HEK293 (cell line): ENCODE data around the gene DNAH8.

Source experiments
- CTCF ChIA-PET: fragments of 350-600 bp; formaldehyde crosslinking; extraction: SDS; loops from one replicate; lab custom pipeline; 2021; ENCODE audit warnings: antibody characterized with exemption; lab: Yijun Ruan, JAX
- POLR2A ChIA-PET: fragments of 300-600 bp; formaldehyde crosslinking; extraction: SDS; loops from one replicate; lab custom pipeline; 2020; ENCODE audit warnings: antibody characterized with exemption, inconsistent platforms; lab: Yijun Ruan, JAX
- H3K27ac ChIP-seq: fragments of 200-500 bp; sonication (Bioruptor generic); 2 replicates; pipeline ENCODE4 v1.5.1; 2014; ENCODE audit warnings: low read depth, low read length, control low read depth, inconsistent platforms; ENCODE audit errors: extremely low read depth
- H3K36me3 ChIP-seq, 2 experiments: fragments of 200-500 bp in 1 of 2; sonication (Bioruptor generic) in 1 of 2; 1 replicate in 1 of 2; 2 replicates in 1 of 2; pipeline ENCODE4 v1.5.1; 2014 to 2017; ENCODE audit warnings: inconsistent platforms in 2 of 2, low read length in 2 of 2; ENCODE audit not compliant: control insufficient read depth in 2 of 2, insufficient read depth in 1 of 2
- H3K4me1 ChIP-seq: fragments of 200-500 bp; sonication (Bioruptor generic); 2 replicates; pipeline ENCODE4 v1.5.1; 2014; ENCODE audit warnings: mild to moderate bottlenecking, low read length, inconsistent platforms; ENCODE audit not compliant: control insufficient read depth, insufficient read depth
- H3K4me3 ChIP-seq: 2 replicates; pipeline ENCODE4 v1.5.1; 2011; ENCODE audit warnings: low read depth, mild to moderate bottlenecking, control low read depth, low read length, moderate library complexity
- H3K9me3 ChIP-seq: fragments of 200-500 bp; sonication (Bioruptor generic); 2 replicates; pipeline ENCODE4 v1.5.1; 2014; ENCODE audit warnings: low read depth, low read length, inconsistent platforms; ENCODE audit not compliant: control insufficient read depth, insufficient read depth
- BCL11B ChIP-seq: fragments of 450-650 bp; formaldehyde crosslinking; IDR thresholded peaks from 2 replicates; pipeline ENCODE4 v1.5.1; 2016; ENCODE audit warnings: low read depth, missing biosample characterization, missing genetic modification characterization
- EGR2 ChIP-seq: fragments of 450-650 bp; formaldehyde crosslinking; IDR thresholded peaks from 2 replicates; pipeline ENCODE4 v1.5.1; 2016; ENCODE audit warnings: low read depth, missing biosample characterization, missing genetic modification characterization
- HOXA7 ChIP-seq: sonication (generic); formaldehyde crosslinking; IDR thresholded peaks from 2 replicates; pipeline ENCODE4 v1.8.1; 2022; ENCODE audit warnings: missing genetic modification reagents, borderline replicate concordance
- OVOL3 ChIP-seq: fragments of 450-650 bp; formaldehyde crosslinking; IDR thresholded peaks from 2 replicates; pipeline ENCODE4 v1.5.1; 2016; ENCODE audit warnings: missing biosample characterization, missing genetic modification characterization
- SCRT2 ChIP-seq: fragments of 450-650 bp; formaldehyde crosslinking; IDR thresholded peaks from 2 replicates; pipeline ENCODE4 v1.5.1; 2016; ENCODE audit warnings: missing biosample characterization, missing genetic modification characterization
- ZIC2 ChIP-seq: fragments of 450-650 bp; formaldehyde crosslinking; IDR thresholded peaks from 2 replicates; pipeline ENCODE4 v1.5.1; 2016; ENCODE audit warnings: missing biosample characterization, missing genetic modification characterization
- ZNF114 ChIP-seq: fragments of 450-650 bp; formaldehyde crosslinking; IDR thresholded peaks from 2 replicates; pipeline ENCODE4 v1.5.0; 2017; ENCODE audit warnings: missing biosample characterization, missing genetic modification characterization
- ZNF155 ChIP-seq: fragments of 450-650 bp; formaldehyde crosslinking; IDR thresholded peaks from 2 replicates; pipeline ENCODE4 v1.5.1; 2016; ENCODE audit warnings: missing biosample characterization, missing genetic modification characterization
- ZNF211 ChIP-seq: fragments of 450-650 bp; formaldehyde crosslinking; IDR thresholded peaks from 2 replicates; pipeline ENCODE4 v1.5.1; 2016; ENCODE audit warnings: low read depth, missing biosample characterization, missing genetic modification characterization
- ZNF223 ChIP-seq: fragments of 450-650 bp; formaldehyde crosslinking; IDR thresholded peaks from 2 replicates; pipeline ENCODE4 v1.5.1; 2016; ENCODE audit warnings: missing biosample characterization, missing genetic modification characterization
- ZNF311 ChIP-seq: fragments of 450-650 bp; formaldehyde crosslinking; IDR thresholded peaks from 2 replicates; pipeline ENCODE4 v1.5.1; 2017; ENCODE audit warnings: missing biosample characterization, missing genetic modification characterization, borderline replicate concordance
- ZNF341 ChIP-seq: fragments of 450-650 bp; formaldehyde crosslinking; IDR thresholded peaks from 2 replicates; pipeline ENCODE4; 2016; ENCODE audit warnings: low read depth, missing biosample characterization, missing genetic modification characterization
- ZNF423 ChIP-seq: fragments of 450-650 bp; formaldehyde crosslinking; IDR thresholded peaks from 2 replicates; pipeline ENCODE4 v1.5.1; 2016; ENCODE audit warnings: missing biosample characterization, missing genetic modification characterization
- ZNF426 ChIP-seq: fragments of 450-650 bp; formaldehyde crosslinking; IDR thresholded peaks from 2 replicates; pipeline ENCODE4 v1.5.1; 2017; ENCODE audit warnings: missing biosample characterization, missing genetic modification characterization, mild to moderate bottlenecking, inconsistent platforms, moderate library complexity
- ZNF530 ChIP-seq: fragments of 450-650 bp; formaldehyde crosslinking; IDR thresholded peaks from 2 replicates; pipeline ENCODE4 v1.5.1; 2016; ENCODE audit warnings: low read depth, missing biosample characterization, missing genetic modification characterization
- ZNF571 ChIP-seq: fragments of 450-650 bp; formaldehyde crosslinking; IDR thresholded peaks from 2 replicates; pipeline ENCODE4 v1.5.0; 2017; ENCODE audit warnings: missing biosample characterization, missing genetic modification characterization
- ZNF624 ChIP-seq: fragments of 450-650 bp; formaldehyde crosslinking; IDR thresholded peaks from 2 replicates; pipeline ENCODE4 v1.5.1; 2017; ENCODE audit warnings: missing biosample characterization, missing genetic modification characterization
- ZNF654 ChIP-seq: fragments of 450-650 bp; formaldehyde crosslinking; IDR thresholded peaks from 2 replicates; pipeline ENCODE4 v1.5.1; 2016; ENCODE audit warnings: low read depth, missing biosample characterization, missing genetic modification characterization
- TF ChIP-seq, protein P1 (sequence below): fragments of 450-650 bp; formaldehyde crosslinking; IDR thresholded peaks from 2 replicates; pipeline ENCODE4 v1.5.1; 2016; ENCODE audit warnings: missing biosample characterization, missing genetic modification characterization
- TF ChIP-seq, protein P2 (sequence below): fragments of 450-650 bp; formaldehyde crosslinking; IDR thresholded peaks from 2 replicates; pipeline ENCODE4; 2016; ENCODE audit warnings: missing biosample characterization, missing genetic modification characterization
- TF ChIP-seq, protein P3 (sequence below): fragments of 450-650 bp; formaldehyde crosslinking; IDR thresholded peaks from 2 replicates; pipeline ENCODE4 v1.5.1; 2016; ENCODE audit warnings: missing biosample characterization, missing genetic modification characterization
- TF ChIP-seq, protein P4 (sequence below): fragments of 450-650 bp; formaldehyde crosslinking; IDR thresholded peaks from 2 replicates; pipeline ENCODE4 v1.5.1; 2016; ENCODE audit warnings: missing biosample characterization, missing genetic modification characterization
- TF ChIP-seq, protein P5 (sequence below): fragments of 450-650 bp; IDR thresholded peaks from 2 replicates; pipeline ENCODE4 v1.5.1; 2018; ENCODE audit warnings: missing biosample characterization, mild to moderate bottlenecking, missing genetic modification characterization
- TF ChIP-seq, protein P6 (sequence below): fragments of 450-650 bp; formaldehyde crosslinking; IDR thresholded peaks from 2 replicates; pipeline ENCODE4 v1.5.1; 2017; ENCODE audit warnings: missing biosample characterization, mild to moderate bottlenecking, missing genetic modification characterization, moderate library complexity

The DNAH8 gene

DNA sequence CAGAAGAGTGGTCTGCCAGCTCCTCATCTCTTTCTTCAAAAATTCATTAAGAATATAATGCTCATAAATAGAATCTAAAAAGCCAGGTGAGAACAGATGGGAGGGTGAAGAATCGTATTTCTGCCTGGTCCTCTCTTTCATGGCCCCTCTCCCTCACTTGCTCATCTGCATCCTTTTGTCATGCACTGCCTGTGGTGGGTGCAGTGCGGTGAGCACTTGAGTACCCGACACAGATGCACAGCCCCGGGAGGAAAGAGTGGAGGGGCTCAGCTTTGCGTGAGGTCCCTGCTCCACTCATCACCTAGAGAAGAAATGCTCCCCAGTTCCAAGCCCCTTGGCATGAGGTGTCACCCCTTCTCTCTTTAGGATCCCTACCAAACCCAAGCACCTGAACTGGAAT lies 275.4 kb downstream of the DNAH8 start:
- ChIA-PET POLR2A (no interaction called here), CTCF (interaction anchor here (1.2 to 2.0 kb wide), 4 partner anchors 14 to 320 kb away, joined by 3 to 7 read pairs (median 4); no protein-coding TSS in a partner anchor)
- no peaks in the 10 kb centered on the region for H3K36me3 ChIP-seq
- TF ChIP-seq, protein P1, sequence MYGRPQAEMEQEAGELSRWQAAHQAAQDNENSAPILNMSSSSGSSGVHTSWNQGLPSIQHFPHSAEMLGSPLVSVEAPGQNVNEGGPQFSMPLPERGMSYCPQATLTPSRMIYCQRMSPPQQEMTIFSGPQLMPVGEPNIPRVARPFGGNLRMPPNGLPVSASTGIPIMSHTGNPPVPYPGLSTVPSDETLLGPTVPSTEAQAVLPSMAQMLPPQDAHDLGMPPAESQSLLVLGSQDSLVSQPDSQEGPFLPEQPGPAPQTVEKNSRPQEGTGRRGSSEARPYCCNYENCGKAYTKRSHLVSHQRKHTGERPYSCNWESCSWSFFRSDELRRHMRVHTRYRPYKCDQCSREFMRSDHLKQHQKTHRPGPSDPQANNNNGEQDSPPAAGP: no peak
- TF ChIP-seq HOXA7 (CRISPR knock-in tag) (no peak), ZNF624 (tag by site-specific recombination) (no peak), ZNF311 (tag by site-specific recombination) (no peak), BCL11B (tag by site-specific recombination) (no peak), SCRT2 (no peak)
- TF ChIP-seq, protein P2, sequence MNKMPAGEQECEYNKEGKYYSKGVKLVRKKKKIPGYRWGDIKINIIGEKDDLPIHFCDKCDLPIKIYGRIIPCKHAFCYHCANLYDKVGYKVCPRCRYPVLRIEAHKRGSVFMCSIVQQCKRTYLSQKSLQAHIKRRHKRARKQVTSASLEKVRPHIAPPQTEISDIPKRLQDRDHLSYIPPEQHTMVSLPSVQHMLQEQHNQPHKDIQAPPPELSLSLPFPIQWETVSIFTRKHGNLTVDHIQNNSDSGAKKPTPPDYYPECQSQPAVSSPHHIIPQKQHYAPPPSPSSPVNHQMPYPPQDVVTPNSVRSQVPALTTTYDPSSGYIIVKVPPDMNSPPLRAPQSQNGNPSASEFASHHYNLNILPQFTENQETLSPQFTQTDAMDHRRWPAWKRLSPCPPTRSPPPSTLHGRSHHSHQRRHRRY (tag by site-specific recombination): no peak
- TF ChIP-seq, protein P3, sequence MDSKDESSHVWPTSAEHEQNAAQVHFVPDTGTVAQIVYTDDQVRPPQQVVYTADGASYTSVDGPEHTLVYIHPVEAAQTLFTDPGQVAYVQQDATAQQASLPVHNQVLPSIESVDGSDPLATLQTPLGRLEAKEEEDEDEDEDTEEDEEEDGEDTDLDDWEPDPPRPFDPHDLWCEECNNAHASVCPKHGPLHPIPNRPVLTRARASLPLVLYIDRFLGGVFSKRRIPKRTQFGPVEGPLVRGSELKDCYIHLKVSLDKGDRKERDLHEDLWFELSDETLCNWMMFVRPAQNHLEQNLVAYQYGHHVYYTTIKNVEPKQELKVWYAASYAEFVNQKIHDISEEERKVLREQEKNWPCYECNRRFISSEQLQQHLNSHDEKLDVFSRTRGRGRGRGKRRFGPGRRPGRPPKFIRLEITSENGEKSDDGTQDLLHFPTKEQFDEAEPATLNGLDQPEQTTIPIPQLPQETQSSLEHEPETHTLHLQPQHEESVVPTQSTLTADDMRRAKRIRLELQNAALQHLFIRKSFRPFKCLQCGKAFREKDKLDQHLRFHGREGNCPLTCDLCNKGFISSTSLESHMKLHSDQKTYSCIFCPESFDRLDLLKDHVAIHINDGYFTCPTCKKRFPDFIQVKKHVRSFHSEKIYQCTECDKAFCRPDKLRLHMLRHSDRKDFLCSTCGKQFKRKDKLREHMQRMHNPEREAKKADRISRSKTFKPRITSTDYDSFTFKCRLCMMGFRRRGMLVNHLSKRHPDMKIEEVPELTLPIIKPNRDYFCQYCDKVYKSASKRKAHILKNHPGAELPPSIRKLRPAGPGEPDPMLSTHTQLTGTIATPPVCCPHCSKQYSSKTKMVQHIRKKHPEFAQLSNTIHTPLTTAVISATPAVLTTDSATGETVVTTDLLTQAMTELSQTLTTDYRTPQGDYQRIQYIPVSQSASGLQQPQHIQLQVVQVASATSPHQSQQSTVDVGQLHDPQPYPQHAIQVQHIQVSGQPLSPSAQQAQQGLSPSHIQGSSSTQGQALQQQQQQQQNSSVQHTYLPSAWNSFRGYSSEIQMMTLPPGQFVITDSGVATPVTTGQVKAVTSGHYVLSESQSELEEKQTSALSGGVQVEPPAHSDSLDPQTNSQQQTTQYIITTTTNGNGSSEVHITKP: no peak
- H3K4me1 ChIP-seq: no peaks in the 10 kb centered on the region
- H3K27ac ChIP-seq: no peak overlapping the region
- no peak overlapping the region for H3K4me3 ChIP-seq
- no peaks in the 10 kb centered on the region for H3K9me3 ChIP-seq

DNA sequence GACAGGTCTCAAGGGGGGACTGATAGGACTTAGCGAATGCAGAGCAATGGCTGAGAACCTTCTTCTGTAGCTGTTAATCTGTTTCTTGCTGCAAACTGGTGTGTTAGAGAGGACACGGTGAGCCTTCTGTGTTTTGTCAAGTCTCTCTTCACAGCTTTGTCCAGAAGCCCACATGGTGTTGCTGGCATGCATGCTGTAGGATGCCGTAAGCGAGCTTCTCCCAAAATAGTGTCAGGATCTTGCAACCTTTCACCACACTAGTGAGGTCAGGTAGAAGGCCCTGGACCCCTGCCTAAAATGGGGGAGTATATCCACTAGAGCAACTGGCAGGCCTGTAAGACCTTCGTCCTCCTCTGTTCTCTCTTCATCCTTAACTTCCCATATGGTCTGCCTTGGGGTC lies 281.6 kb downstream of the DNAH8 start:
- POLR2A ChIA-PET: interaction anchor here (1.6 kb wide), 1 partner anchor 118 kb away, joined by 3 read pairs; the partner anchor contains the start of gene SAYSD1
- no peaks in the 10 kb centered on the region for H3K36me3 ChIP-seq
- CTCF ChIA-PET: interaction anchor here (0.6 to 6.2 kb wide), 27 partner anchors 9 to 979 kb away, joined by 3 to 77 read pairs (median 8); partner anchors contain the start of gene KCNK5
- no peak overlapping the region for H3K27ac ChIP-seq
- H3K4me3 ChIP-seq: no peak overlapping the region
- no peaks in the 10 kb centered on the region for H3K4me1 ChIP-seq
- no peak for TF ChIP-seq ZNF211 (tag by site-specific recombination)
- TF ChIP-seq EGR2 (tag by site-specific recombination): no peak
- TF ChIP-seq ZNF530: no peak
- TF ChIP-seq ZNF654 (tag by site-specific recombination): no peak
- TF ChIP-seq OVOL3 (tag by site-specific recombination): no peak
- TF ChIP-seq, protein P4, sequence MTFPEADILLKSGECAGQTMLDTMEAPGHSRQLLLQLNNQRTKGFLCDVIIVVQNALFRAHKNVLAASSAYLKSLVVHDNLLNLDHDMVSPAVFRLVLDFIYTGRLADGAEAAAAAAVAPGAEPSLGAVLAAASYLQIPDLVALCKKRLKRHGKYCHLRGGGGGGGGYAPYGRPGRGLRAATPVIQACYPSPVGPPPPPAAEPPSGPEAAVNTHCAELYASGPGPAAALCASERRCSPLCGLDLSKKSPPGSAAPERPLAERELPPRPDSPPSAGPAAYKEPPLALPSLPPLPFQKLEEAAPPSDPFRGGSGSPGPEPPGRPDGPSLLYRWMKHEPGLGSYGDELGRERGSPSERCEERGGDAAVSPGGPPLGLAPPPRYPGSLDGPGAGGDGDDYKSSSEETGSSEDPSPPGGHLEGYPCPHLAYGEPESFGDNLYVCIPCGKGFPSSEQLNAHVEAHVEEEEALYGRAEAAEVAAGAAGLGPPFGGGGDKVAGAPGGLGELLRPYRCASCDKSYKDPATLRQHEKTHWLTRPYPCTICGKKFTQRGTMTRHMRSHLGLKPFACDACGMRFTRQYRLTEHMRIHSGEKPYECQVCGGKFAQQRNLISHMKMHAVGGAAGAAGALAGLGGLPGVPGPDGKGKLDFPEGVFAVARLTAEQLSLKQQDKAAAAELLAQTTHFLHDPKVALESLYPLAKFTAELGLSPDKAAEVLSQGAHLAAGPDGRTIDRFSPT: no peak
- TF ChIP-seq, protein P5, sequence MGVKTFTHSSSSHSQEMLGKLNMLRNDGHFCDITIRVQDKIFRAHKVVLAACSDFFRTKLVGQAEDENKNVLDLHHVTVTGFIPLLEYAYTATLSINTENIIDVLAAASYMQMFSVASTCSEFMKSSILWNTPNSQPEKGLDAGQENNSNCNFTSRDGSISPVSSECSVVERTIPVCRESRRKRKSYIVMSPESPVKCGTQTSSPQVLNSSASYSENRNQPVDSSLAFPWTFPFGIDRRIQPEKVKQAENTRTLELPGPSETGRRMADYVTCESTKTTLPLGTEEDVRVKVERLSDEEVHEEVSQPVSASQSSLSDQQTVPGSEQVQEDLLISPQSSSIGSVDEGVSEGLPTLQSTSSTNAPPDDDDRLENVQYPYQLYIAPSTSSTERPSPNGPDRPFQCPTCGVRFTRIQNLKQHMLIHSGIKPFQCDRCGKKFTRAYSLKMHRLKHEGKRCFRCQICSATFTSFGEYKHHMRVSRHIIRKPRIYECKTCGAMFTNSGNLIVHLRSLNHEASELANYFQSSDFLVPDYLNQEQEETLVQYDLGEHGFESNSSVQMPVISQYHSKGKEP (tag by site-specific recombination): no peak
- no peak for TF ChIP-seq ZNF571 (tag by site-specific recombination)
- TF ChIP-seq ZNF155: no peak
- TF ChIP-seq ZNF114 (tag by site-specific recombination): no peak
- TF ChIP-seq ZNF423: no peak
- TF ChIP-seq ZIC2 (tag by site-specific recombination): no peak
- no peak for TF ChIP-seq ZNF341 (tag by site-specific recombination)
- TF ChIP-seq ZNF426 (tag by site-specific recombination): no peak
- no peak for TF ChIP-seq ZNF223 (tag by site-specific recombination)
- TF ChIP-seq, protein P6, sequence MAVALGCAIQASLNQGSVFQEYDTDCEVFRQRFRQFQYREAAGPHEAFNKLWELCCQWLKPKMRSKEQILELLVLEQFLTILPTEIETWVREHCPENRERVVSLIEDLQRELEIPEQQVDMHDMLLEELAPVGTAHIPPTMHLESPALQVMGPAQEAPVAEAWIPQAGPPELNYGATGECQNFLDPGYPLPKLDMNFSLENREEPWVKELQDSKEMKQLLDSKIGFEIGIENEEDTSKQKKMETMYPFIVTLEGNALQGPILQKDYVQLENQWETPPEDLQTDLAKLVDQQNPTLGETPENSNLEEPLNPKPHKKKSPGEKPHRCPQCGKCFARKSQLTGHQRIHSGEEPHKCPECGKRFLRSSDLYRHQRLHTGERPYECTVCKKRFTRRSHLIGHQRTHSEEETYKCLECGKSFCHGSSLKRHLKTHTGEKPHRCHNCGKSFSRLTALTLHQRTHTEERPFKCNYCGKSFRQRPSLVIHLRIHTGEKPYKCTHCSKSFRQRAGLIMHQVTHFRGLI (tag by site-specific recombination): no peak
- H3K9me3 ChIP-seq: no peaks in the 10 kb centered on the region
